WTC11 (cell line): ENCODE measurements around the gene MLN. TPM values are rescaled to one million over a fixed set of nuclear protein-coding genes. Genes with fewer than 3 reads are reported as not detected.

Experiments
- ATAC-seq: fragments of 200-7000 bp; cut with Tn5 transposase; 2 replicates; pipeline ENCODE4 v1.10.0; 2021; ENCODE audit warnings: mild to moderate bottlenecking, moderate library complexity
- CTCF ChIA-PET: fragments of 300-600 bp; sonication (Branson Sonifier 250); formaldehyde crosslinking; loops from one replicate; lab custom pipeline; 2021; ENCODE audit warnings: antibody characterized with exemption; lab: Charles Lee
- POLR2A ChIA-PET: fragments of 350-600 bp; sonication (Branson Sonifier 250); formaldehyde crosslinking; loops from one replicate; lab custom pipeline; 2021; ENCODE audit warnings: antibody characterized with exemption; lab: Charles Lee
- DNase-seq: peaks from one replicate; pipeline ENCODE4 v3.0.0; 2021; ENCODE audit warnings: low spot score
- H3K27ac Mint-ChIP-seq: 2 replicates; pipeline ENCODE4 v1.8.0; 2021; ENCODE audit warnings: mixed read lengths
- H3K27me3 Mint-ChIP-seq: 2 replicates; pipeline ENCODE4 v1.8.0; 2021; ENCODE audit warnings: low read depth, mild to moderate bottlenecking, moderate library complexity, mixed read lengths
- H3K36me3 Mint-ChIP-seq: 2 replicates; pipeline ENCODE4 v1.8.0; 2021; ENCODE audit warnings: mixed read lengths
- H3K4me1 Mint-ChIP-seq: 2 replicates; pipeline ENCODE4 v1.8.0; 2022; ENCODE audit warnings: mixed read lengths
- H3K4me3 Mint-ChIP-seq: 2 replicates; pipeline ENCODE4 v1.8.0; 2021; ENCODE audit warnings: mild to moderate bottlenecking, moderate library complexity, mixed read lengths
- H3K9me3 Mint-ChIP-seq: 2 replicates; pipeline ENCODE4 v1.8.0; 2021; ENCODE audit warnings: mixed read lengths
- CBFB ChIP-seq: sonication (generic); formaldehyde crosslinking; IDR thresholded peaks from 2 replicates; pipeline ENCODE4 v1.8.1; 2022; ENCODE audit warnings: mild to moderate bottlenecking, low read depth, missing genetic modification reagents
- ESRRA ChIP-seq: sonication (generic); formaldehyde crosslinking; IDR thresholded peaks from 2 replicates; pipeline ENCODE4 v1.8.1; 2022; ENCODE audit warnings: mild to moderate bottlenecking, missing genetic modification reagents, borderline replicate concordance
- FOXJ3 ChIP-seq: sonication (generic); formaldehyde crosslinking; IDR thresholded peaks from 2 replicates; pipeline ENCODE4 v1.9.0; 2021; ENCODE audit warnings: missing genetic modification reagents, mild to moderate bottlenecking, borderline replicate concordance
- GABPB1 ChIP-seq: sonication (generic); formaldehyde crosslinking; IDR thresholded peaks from 2 replicates; pipeline ENCODE4 v1.8.1; 2023; ENCODE audit warnings: mild to moderate bottlenecking, missing genetic modification reagents
- GTF2I ChIP-seq: fragments of 250-450 bp; sonication (Bioruptor Pico); conservative IDR thresholded peaks from 2 replicates; pipeline ENCODE4 v1.4.0; 2021; ENCODE audit warnings: mild to moderate bottlenecking
- MYBL2 ChIP-seq: sonication (generic); formaldehyde crosslinking; IDR thresholded peaks from 2 replicates; pipeline ENCODE4 v1.8.1; 2023; ENCODE audit warnings: mild to moderate bottlenecking, moderate library complexity, missing genetic modification reagents
- SMAD3 ChIP-seq: sonication (generic); formaldehyde crosslinking; IDR thresholded peaks from 2 replicates; pipeline ENCODE4 v1.8.0; 2022; ENCODE audit warnings: missing genetic modification reagents, mild to moderate bottlenecking, borderline replicate concordance
- TCF7 ChIP-seq: sonication (generic); formaldehyde crosslinking; IDR thresholded peaks from 2 replicates; pipeline ENCODE4 v1.8.0; 2022; ENCODE audit warnings: mild to moderate bottlenecking, low read depth, missing genetic modification reagents, moderate library complexity
- TEAD1 ChIP-seq: sonication (generic); formaldehyde crosslinking; IDR thresholded peaks from 2 replicates; pipeline ENCODE4 v1.8.0; 2022; ENCODE audit warnings: mild to moderate bottlenecking, missing genetic modification reagents
- ZNF232 ChIP-seq: sonication (generic); formaldehyde crosslinking; IDR thresholded peaks from 2 replicates; pipeline ENCODE4 v1.8.0; 2022; ENCODE audit warnings: mild to moderate bottlenecking, missing genetic modification reagents
- total RNA-seq: library from RNA; stranded (reverse); gene quantifications from 3 replicates; pipeline ENCODE4 v1.2.3, GENCODE V29; 2021
- TF ChIP-seq, protein P1 (sequence below): sonication (generic); formaldehyde crosslinking; IDR thresholded peaks from 2 replicates; pipeline ENCODE4 v1.8.0; 2022; ENCODE audit warnings: mild to moderate bottlenecking, missing genetic modification reagents
- TF ChIP-seq, protein P2 (sequence below): sonication (generic); formaldehyde crosslinking; IDR thresholded peaks from 2 replicates; pipeline ENCODE4 v1.8.0; 2022; ENCODE audit warnings: missing genetic modification reagents
- TF ChIP-seq, protein P3 (sequence below): fragments of 250-450 bp; sonication (Bioruptor Pico); IDR thresholded peaks from 2 replicates; pipeline ENCODE4 v1.9.0; 2021; ENCODE audit warnings: mild to moderate bottlenecking, borderline replicate concordance
- TF ChIP-seq, protein P4 (sequence below): sonication (generic); formaldehyde crosslinking; IDR thresholded peaks from 2 replicates; pipeline ENCODE4 v1.8.1; 2023; ENCODE audit warnings: mild to moderate bottlenecking, missing genetic modification reagents, borderline replicate concordance
- TF ChIP-seq, protein P5 (sequence below): sonication (generic); formaldehyde crosslinking; IDR thresholded peaks from 2 replicates; pipeline ENCODE4 v1.8.0; 2023; ENCODE audit warnings: mild to moderate bottlenecking, missing genetic modification reagents

Gene MLN
- total RNA-seq, 1 experiment from 2014 or later = not detected

- TF ChIP-seq, protein P1, sequence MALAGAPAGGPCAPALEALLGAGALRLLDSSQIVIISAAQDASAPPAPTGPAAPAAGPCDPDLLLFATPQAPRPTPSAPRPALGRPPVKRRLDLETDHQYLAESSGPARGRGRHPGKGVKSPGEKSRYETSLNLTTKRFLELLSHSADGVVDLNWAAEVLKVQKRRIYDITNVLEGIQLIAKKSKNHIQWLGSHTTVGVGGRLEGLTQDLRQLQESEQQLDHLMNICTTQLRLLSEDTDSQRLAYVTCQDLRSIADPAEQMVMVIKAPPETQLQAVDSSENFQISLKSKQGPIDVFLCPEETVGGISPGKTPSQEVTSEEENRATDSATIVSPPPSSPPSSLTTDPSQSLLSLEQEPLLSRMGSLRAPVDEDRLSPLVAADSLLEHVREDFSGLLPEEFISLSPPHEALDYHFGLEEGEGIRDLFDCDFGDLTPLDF (CRISPR knock-in tag) = no peak
Measured at GRCh38 chr6:33790379-33790778, 13.4 kb downstream of the MLN start (continued).

- POLR2A ChIA-PET = interaction anchor here (1.4 kb wide), 1 partner anchor 78 kb away, joined by 4 read pairs; the partner anchor contains the start of gene UQCC2
- Mint-ChIP-seq H3K4me1 (peaks cover 84% of the 10 kb centered on the region), H3K9me3 (no peaks in the 10 kb centered on the region), H3K27ac (peak overlapping the region; percentile 86), H3K36me3 (peaks cover 5% of the 10 kb centered on the region; the same call in 1 of the 2 replicates), H3K27me3 (no peaks in the 10 kb centered on the region), H3K4me3 (peak overlapping the region; percentile 65)
- CTCF ChIA-PET = no interaction called here
- DNase-seq = no peak
- no peak for ATAC-seq
- TF ChIP-seq, protein P2, sequence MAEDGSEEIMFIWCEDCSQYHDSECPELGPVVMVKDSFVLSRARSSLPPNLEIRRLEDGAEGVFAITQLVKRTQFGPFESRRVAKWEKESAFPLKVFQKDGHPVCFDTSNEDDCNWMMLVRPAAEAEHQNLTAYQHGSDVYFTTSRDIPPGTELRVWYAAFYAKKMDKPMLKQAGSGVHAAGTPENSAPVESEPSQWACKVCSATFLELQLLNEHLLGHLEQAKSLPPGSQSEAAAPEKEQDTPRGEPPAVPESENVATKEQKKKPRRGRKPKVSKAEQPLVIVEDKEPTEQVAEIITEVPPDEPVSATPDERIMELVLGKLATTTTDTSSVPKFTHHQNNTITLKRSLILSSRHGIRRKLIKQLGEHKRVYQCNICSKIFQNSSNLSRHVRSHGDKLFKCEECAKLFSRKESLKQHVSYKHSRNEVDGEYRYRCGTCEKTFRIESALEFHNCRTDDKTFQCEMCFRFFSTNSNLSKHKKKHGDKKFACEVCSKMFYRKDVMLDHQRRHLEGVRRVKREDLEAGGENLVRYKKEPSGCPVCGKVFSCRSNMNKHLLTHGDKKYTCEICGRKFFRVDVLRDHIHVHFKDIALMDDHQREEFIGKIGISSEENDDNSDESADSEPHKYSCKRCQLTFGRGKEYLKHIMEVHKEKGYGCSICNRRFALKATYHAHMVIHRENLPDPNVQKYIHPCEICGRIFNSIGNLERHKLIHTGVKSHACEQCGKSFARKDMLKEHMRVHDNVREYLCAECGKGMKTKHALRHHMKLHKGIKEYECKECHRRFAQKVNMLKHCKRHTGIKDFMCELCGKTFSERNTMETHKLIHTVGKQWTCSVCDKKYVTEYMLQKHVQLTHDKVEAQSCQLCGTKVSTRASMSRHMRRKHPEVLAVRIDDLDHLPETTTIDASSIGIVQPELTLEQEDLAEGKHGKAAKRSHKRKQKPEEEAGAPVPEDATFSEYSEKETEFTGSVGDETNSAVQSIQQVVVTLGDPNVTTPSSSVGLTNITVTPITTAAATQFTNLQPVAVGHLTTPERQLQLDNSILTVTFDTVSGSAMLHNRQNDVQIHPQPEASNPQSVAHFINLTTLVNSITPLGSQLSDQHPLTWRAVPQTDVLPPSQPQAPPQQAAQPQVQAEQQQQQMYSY (CRISPR knock-in tag) = no peak
- no peak for TF ChIP-seq TEAD1 (CRISPR knock-in tag)
- TF ChIP-seq, protein P3, sequence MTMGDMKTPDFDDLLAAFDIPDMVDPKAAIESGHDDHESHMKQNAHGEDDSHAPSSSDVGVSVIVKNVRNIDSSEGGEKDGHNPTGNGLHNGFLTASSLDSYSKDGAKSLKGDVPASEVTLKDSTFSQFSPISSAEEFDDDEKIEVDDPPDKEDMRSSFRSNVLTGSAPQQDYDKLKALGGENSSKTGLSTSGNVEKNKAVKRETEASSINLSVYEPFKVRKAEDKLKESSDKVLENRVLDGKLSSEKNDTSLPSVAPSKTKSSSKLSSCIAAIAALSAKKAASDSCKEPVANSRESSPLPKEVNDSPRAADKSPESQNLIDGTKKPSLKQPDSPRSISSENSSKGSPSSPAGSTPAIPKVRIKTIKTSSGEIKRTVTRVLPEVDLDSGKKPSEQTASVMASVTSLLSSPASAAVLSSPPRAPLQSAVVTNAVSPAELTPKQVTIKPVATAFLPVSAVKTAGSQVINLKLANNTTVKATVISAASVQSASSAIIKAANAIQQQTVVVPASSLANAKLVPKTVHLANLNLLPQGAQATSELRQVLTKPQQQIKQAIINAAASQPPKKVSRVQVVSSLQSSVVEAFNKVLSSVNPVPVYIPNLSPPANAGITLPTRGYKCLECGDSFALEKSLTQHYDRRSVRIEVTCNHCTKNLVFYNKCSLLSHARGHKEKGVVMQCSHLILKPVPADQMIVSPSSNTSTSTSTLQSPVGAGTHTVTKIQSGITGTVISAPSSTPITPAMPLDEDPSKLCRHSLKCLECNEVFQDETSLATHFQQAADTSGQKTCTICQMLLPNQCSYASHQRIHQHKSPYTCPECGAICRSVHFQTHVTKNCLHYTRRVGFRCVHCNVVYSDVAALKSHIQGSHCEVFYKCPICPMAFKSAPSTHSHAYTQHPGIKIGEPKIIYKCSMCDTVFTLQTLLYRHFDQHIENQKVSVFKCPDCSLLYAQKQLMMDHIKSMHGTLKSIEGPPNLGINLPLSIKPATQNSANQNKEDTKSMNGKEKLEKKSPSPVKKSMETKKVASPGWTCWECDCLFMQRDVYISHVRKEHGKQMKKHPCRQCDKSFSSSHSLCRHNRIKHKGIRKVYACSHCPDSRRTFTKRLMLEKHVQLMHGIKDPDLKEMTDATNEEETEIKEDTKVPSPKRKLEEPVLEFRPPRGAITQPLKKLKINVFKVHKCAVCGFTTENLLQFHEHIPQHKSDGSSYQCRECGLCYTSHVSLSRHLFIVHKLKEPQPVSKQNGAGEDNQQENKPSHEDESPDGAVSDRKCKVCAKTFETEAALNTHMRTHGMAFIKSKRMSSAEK (CRISPR knock-in tag) = no peak
- no peak for TF ChIP-seq GABPB1 (CRISPR knock-in tag)
Measured at GRCh38 chr6:33789550-33789895, 14.3 kb downstream of the MLN start.

DNA sequence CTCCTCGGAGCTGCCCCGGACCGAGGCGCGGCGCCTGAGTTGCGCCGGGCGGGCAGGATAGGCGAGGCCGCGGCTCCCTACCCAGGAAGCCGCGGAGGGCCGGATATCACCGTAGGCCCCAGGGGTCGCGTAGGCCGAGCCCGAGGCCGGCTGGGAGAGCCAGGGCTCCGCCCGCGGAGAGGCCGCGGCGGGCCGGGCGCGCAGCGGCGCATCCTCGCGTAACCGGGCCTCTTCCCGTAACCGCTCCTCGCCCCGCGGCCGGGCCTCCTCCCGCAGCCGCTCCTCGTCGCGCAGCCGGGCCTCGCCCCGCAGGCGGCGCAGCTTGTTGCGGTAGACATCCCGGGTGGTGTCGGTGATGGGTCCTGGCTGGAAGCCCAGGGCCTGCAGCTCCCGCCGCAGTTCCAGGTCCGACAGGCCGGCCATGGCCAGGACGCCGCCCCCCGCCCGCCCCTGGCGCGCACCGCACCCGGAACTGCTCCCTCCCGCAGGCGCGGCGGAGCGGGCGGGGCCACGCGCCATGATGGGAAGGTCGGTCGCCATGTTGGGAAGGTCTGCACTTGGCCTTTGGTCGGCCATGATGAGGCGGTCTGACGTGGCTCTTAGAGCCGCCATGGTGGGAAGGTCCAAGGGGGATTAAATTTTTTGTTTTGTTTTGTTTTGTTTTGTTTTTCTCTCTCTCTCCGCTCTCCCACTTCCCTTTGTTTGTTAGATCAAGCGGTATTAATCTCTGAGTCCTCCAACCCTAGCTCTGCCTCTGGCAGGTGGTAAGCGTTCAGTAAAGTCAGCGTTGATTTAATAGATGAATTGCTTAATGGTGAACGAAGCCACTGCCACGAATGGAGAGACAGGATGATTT is 14.9 kb downstream of the MLN start, which contains the start of gene LEMD2:
LEMD2 (minus strand) TSS at position 437 of the 856 bp plus-strand sequence; CDS start at position 423, 14 bp downstream.
- H3K27me3 Mint-ChIP-seq = no peaks in the 10 kb centered on the region
- H3K4me1 Mint-ChIP-seq = peaks cover 81% of the 10 kb centered on the region
- CTCF ChIA-PET = interaction anchor here (1.0 to 4.2 kb wide), 3 partner anchors 18 to 34 kb away, joined by 4 to 29 read pairs (median 8); no protein-coding TSS in a partner anchor
- ATAC-seq = peak; percentile 81
- H3K27ac Mint-ChIP-seq = peak within 1 kb of the TSS; percentile 86
- H3K36me3 Mint-ChIP-seq = peaks cover 8% of the 10 kb centered on the region
- peak; percentile 91 for DNase-seq
- H3K4me3 Mint-ChIP-seq = peak within 1 kb of the TSS; percentile 86
- POLR2A ChIA-PET = interaction anchor here (1.3 to 1.4 kb wide), 2 partner anchors 10 to 77 kb away, joined by 4 read pairs; partner anchors contain the start of gene UQCC2
- no peaks in the 10 kb centered on the region for H3K9me3 Mint-ChIP-seq
- TF ChIP-seq, protein P4, sequence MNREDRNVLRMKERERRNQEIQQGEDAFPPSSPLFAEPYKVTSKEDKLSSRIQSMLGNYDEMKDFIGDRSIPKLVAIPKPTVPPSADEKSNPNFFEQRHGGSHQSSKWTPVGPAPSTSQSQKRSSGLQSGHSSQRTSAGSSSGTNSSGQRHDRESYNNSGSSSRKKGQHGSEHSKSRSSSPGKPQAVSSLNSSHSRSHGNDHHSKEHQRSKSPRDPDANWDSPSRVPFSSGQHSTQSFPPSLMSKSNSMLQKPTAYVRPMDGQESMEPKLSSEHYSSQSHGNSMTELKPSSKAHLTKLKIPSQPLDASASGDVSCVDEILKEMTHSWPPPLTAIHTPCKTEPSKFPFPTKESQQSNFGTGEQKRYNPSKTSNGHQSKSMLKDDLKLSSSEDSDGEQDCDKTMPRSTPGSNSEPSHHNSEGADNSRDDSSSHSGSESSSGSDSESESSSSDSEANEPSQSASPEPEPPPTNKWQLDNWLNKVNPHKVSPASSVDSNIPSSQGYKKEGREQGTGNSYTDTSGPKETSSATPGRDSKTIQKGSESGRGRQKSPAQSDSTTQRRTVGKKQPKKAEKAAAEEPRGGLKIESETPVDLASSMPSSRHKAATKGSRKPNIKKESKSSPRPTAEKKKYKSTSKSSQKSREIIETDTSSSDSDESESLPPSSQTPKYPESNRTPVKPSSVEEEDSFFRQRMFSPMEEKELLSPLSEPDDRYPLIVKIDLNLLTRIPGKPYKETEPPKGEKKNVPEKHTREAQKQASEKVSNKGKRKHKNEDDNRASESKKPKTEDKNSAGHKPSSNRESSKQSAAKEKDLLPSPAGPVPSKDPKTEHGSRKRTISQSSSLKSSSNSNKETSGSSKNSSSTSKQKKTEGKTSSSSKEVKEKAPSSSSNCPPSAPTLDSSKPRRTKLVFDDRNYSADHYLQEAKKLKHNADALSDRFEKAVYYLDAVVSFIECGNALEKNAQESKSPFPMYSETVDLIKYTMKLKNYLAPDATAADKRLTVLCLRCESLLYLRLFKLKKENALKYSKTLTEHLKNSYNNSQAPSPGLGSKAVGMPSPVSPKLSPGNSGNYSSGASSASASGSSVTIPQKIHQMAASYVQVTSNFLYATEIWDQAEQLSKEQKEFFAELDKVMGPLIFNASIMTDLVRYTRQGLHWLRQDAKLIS = no peak
- TF ChIP-seq SMAD3 (CRISPR knock-in tag) = no peak
- TF ChIP-seq GTF2I = no peak
- peak; percentile 67; the same call in 1 of the 2 replicates for TF ChIP-seq ESRRA (CRISPR knock-in tag)
- TF ChIP-seq, protein P5, sequence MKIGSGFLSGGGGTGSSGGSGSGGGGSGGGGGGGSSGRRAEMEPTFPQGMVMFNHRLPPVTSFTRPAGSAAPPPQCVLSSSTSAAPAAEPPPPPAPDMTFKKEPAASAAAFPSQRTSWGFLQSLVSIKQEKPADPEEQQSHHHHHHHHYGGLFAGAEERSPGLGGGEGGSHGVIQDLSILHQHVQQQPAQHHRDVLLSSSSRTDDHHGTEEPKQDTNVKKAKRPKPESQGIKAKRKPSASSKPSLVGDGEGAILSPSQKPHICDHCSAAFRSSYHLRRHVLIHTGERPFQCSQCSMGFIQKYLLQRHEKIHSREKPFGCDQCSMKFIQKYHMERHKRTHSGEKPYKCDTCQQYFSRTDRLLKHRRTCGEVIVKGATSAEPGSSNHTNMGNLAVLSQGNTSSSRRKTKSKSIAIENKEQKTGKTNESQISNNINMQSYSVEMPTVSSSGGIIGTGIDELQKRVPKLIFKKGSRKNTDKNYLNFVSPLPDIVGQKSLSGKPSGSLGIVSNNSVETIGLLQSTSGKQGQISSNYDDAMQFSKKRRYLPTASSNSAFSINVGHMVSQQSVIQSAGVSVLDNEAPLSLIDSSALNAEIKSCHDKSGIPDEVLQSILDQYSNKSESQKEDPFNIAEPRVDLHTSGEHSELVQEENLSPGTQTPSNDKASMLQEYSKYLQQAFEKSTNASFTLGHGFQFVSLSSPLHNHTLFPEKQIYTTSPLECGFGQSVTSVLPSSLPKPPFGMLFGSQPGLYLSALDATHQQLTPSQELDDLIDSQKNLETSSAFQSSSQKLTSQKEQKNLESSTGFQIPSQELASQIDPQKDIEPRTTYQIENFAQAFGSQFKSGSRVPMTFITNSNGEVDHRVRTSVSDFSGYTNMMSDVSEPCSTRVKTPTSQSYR (CRISPR knock-in tag) = no peak
- no peak for TF ChIP-seq FOXJ3
- no peak; the same call in 1 of the 2 replicates for TF ChIP-seq ZNF232 (CRISPR knock-in tag)
- TF ChIP-seq MYBL2 (CRISPR knock-in tag) = no peak
- no peak for TF ChIP-seq TCF7 (CRISPR knock-in tag)
- TF ChIP-seq CBFB (CRISPR knock-in tag) = no peak
